Measurements from ENCODE around the gene SUGCT. TPM values are rescaled to one million over a fixed set of nuclear protein-coding genes. Genes with fewer than 3 reads are reported as not detected.
A peak's percentile ranks its signal among the peaks of the same experiment; 100 is the strongest.

The SUGCT gene
- total RNA-seq, 1 donor from 2014 or later = 9.8 TPM

DNA sequence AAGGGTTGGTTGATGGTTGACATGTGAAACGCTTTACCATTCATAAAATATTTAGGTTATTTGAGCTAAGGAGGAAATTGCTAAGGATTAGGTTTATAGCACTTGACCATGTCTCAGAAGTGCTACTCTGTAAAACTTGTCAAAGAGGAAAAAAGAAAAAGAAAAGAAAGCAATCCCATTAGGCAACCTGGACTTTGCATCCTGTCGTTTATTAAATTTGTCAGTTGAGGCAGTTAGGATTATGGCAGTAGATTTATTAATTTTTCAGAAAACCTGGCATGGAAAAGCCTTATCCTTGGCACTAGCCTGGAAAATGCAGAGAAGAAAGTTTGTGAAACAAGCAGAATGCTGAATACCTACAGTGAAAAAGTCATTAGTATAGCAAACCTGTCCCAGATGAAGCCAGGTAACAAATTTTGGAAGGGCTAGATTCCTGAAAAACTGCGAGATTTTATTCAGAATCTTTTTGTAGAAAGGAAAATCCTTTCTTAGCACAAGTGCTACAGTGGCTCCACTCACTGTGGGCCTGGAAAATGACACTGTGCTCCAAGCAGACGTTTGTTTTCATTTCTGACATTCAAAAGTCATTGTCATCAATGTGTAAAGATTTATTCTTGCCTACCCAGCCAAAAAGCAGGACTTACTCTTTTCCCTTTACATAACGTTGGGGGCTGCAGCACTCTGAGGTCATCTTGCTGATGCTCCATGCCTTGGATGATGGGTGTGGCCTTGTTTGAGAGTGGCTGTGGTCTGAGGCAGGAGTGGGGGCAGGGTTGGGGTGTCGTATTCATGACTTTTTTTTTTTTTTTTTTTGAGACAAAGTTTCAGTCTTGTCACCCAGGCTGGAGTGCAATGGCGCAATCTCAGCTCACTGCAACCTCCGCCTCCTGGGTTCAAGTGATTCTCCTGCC is 664.9 kb downstream of the SUGCT start:
- DNase-seq (ENCODE audit: low spot score in 2 of 2) = no peak
- no peak overlapping the region for H3K27ac ChIP-seq
- peaks cover 0 to 13% of the 10 kb centered on the region in 2 donors for H3K4me1 ChIP-seq
- TF ChIP-seq, protein P1, sequence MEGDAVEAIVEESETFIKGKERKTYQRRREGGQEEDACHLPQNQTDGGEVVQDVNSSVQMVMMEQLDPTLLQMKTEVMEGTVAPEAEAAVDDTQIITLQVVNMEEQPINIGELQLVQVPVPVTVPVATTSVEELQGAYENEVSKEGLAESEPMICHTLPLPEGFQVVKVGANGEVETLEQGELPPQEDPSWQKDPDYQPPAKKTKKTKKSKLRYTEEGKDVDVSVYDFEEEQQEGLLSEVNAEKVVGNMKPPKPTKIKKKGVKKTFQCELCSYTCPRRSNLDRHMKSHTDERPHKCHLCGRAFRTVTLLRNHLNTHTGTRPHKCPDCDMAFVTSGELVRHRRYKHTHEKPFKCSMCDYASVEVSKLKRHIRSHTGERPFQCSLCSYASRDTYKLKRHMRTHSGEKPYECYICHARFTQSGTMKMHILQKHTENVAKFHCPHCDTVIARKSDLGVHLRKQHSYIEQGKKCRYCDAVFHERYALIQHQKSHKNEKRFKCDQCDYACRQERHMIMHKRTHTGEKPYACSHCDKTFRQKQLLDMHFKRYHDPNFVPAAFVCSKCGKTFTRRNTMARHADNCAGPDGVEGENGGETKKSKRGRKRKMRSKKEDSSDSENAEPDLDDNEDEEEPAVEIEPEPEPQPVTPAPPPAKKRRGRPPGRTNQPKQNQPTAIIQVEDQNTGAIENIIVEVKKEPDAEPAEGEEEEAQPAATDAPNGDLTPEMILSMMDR (IDR thresholded peaks at IDR 0.05) = no peak
- no peaks in the 10 kb centered on the region for H3K27me3 ChIP-seq
- H3K36me3 ChIP-seq = no peaks in the 10 kb centered on the region
- H3K9me3 ChIP-seq = no peaks in the 10 kb centered on the region
- intact Hi-C loops (cut with DNase I) = no loop called here
- no peak overlapping the region for H3K4me3 ChIP-seq

DNA sequence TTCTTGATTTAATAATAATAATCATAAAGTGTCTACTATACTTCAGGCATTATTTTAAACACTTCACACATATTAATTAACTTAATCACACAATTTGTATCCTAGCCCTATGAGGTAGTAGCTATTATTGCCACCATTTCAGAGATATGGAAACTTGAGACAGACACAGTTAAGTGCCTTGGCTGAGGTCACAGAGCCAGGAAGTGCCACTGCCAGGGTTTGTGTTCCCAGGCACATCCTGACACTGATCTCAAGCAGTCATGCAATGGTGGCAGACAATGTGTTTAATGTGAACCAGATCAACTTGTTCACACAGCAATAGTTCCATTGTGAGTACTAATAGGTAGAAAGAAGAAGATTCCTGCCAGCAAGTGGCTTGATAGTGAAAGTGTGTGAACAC is 666.0 kb downstream of the SUGCT start:
- H3K9me3 ChIP-seq = no peaks in the 10 kb centered on the region
- intact Hi-C loops (cut with DNase I) = no loop called here
- H3K4me1 ChIP-seq = peaks cover 0 to 17% of the 10 kb centered on the region in 2 donors
- DNase-seq (ENCODE audit: low spot score in 2 of 2) = no peak
- H3K36me3 ChIP-seq = no peaks in the 10 kb centered on the region
- no peak overlapping the region for H3K4me3 ChIP-seq
- H3K27me3 ChIP-seq = no peaks in the 10 kb centered on the region
- TF ChIP-seq, protein P1 (IDR thresholded peaks at IDR 0.05) = no peak
- H3K27ac ChIP-seq = no peak overlapping the region

DNA sequence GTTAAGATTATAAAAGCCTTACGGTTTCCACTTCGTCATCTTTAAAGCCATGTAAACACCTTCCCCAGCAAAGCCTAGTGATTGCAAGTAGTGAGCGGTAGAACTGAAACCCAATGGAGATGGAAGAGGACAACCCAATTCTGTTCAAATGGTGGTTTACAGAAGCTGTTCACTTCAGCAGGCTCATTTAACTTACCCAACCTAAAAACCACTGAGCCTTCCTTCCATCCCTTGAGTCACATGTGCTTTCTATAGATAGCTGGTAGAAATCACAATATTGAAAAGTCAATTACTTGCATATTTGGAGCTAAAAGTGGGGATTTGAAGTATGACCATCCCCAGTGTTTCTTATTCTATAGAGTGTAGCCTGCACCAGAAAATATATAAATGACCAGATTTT is 667.7 kb downstream of the SUGCT start:
- Histone ChIP-seq H3K27ac (no peak overlapping the region), H3K4me1 (peaks cover 0 to 22% of the 10 kb centered on the region in 2 donors), H3K4me3 (no peak overlapping the region), H3K9me3 (no peaks in the 10 kb centered on the region), H3K36me3 (no peaks in the 10 kb centered on the region), H3K27me3 (no peaks in the 10 kb centered on the region)
- TF ChIP-seq, protein P1 (IDR thresholded peaks at IDR 0.05) = no peak
- intact Hi-C loops (cut with DNase I) = no loop called here
- no peak for DNase-seq (ENCODE audit: low spot score in 2 of 2)

DNA sequence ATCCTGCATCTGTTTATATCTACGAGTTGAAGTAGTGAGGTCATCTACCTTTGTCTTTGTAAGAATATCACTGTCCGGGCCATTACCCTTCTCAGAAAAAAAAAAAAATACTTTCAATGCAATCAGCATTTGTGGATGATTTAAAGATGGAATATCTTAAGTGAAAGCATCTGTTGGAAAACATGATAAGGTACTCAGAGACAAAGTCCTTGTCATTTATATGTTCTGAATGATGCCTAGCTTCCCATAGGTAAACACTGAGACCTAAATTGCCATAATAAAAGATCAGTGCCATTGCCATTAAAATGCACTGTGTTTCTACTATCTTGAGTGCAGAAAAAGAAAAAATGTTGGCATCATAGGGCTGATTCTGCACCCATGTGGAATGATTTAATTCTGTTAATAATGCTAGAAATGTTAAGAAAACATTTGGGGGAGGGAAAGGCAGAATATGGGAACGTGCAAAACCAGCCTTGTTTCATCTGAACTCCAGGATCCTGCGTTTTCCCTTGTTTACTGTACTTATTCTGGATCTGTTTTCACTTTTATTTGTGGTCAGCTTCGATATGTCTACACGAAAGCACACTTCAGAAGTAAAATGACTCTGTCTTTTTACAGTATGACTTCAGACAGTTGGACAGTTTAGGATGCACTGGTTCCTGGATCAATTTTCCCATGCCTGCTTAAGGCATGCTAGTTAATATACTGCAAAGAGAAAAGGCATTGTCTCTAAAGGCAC is 669.8 kb downstream of the SUGCT start:
- Histone ChIP-seq H3K36me3 (no peaks in the 10 kb centered on the region), H3K27ac (peak overlapping the region; percentile 12 to 71), H3K4me3 (no peak overlapping the region), H3K27me3 (no peaks in the 10 kb centered on the region), H3K9me3 (no peaks in the 10 kb centered on the region), H3K4me1 (peaks cover 0 to 26% of the 10 kb centered on the region in 2 donors)
- TF ChIP-seq, protein P1 (IDR thresholded peaks at IDR 0.05) = no peak
- intact Hi-C loops (cut with DNase I) = no loop called here
- DNase-seq (ENCODE audit: low spot score in 2 of 2) = no peak

DNA sequence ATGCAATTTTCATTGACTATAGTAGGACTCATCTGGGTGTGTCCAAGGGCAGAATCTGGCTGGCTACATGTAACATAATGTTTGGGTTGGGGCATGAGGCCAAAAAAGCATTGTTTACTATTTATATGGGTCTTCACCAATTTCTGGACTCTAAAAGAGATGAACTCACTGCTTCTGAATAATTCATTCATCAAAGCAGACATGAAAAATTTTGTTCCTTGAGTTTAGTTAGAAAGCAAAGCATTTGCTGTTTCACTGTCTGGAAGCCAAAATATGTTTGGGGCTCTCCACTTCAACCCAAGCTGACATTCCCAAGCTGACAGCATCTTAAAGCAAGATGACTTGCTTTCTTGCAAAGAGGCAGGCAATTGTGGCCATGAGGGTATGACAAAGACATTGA is 670.6 kb downstream of the SUGCT start:
- intact Hi-C loops (cut with DNase I) = no loop called here
- DNase-seq (ENCODE audit: low spot score in 2 of 2) = no peak
- Histone ChIP-seq H3K4me1 (peaks cover 0 to 26% of the 10 kb centered on the region in 2 donors), H3K9me3 (no peaks in the 10 kb centered on the region), H3K36me3 (no peaks in the 10 kb centered on the region), H3K4me3 (no peak overlapping the region), H3K27me3 (no peaks in the 10 kb centered on the region), H3K27ac (peak overlapping the region; percentile 12 to 71)
- TF ChIP-seq, protein P1 (IDR thresholded peaks at IDR 0.05) = no peak
